A549 (cell line): Measurements from ENCODE around the gene ARRDC5. TPM values are rescaled to one million over a fixed set of nuclear protein-coding genes. Genes with fewer than 3 reads are reported as not detected.

Experiments used
- ATAC-seq, 2 experiments: fragments of 200-7000 bp in 1 of 2; fragments of >200 bp in 1 of 2; cut with Nextera tagmentation in 1 of 2; cut with Tn5 transposase in 1 of 2; 3 replicates each; pipeline versions ENCODE4 v1.8.0 to v1.9.1; 2018 to 2020; ENCODE audit warnings: mild to moderate bottlenecking in 1 of 2, moderate library complexity in 1 of 2
- CTCF ChIA-PET: fragments of 300-600 bp; sonication (Branson Sonifier 250); formaldehyde crosslinking; extraction: SDS; loops from one replicate; lab custom pipeline; 2021; ENCODE audit warnings: antibody characterized with exemption, inconsistent platforms; lab: Yijun Ruan, JAX
- POLR2A ChIA-PET: fragments of 350-600 bp; formaldehyde crosslinking; extraction: SDS; loops from one replicate; lab custom pipeline; 2021; ENCODE audit warnings: antibody characterized with exemption, inconsistent platforms; lab: Yijun Ruan, JAX
- DNase-seq, 2 experiments: peaks; one replicate each; pipeline versions ENCODE4 v3.0.0 to v3.0.0-alpha.2; 2011 to 2016; ENCODE audit warnings: low read depth in 1 of 2, low spot score in 1 of 2
- FAIRE-seq: peaks from 2 replicates; lab custom pipeline; 2011; peaks lifted over from hg19 to GRCh38; lab: Jason Lieb, UNC
- H3K27ac ChIP-seq, 2 experiments: fragments of >200 bp; sonication (Bioruptor Twin); formaldehyde crosslinking; 3 replicates each; pipeline ENCODE4 v1.5.1; 2016 to 2017
- H3K4me1 ChIP-seq: fragments of >200 bp; sonication (Bioruptor Twin); formaldehyde crosslinking; 3 replicates; pipeline ENCODE4 v1.6.1; 2016
- H3K4me2 ChIP-seq: fragments of >200 bp; sonication (Bioruptor Twin); formaldehyde crosslinking; 3 replicates; pipeline ENCODE4 v1.6.1; 2016
- H3K4me3 ChIP-seq: fragments of >200 bp; sonication (Bioruptor Twin); formaldehyde crosslinking; 3 replicates; pipeline ENCODE4 v1.5.1; 2016
- H3K9me3 ChIP-seq: fragments of >200 bp; sonication (Bioruptor Twin); formaldehyde crosslinking; 3 replicates; pipeline ENCODE4 v1.6.1; 2016
- ATOH8 ChIP-seq: fragments of 250-450 bp; sonication (Bioruptor Pico); IDR thresholded peaks from 2 replicates; pipeline ENCODE4 v1.5.0; 2020; ENCODE audit warnings: low read depth, mild to moderate bottlenecking, moderate library complexity
- BCL3 ChIP-seq: fragments of >200 bp; sonication (Bioruptor Twin); formaldehyde crosslinking; IDR thresholded peaks from 3 replicates; pipeline ENCODE4 v1.6.1; 2016
- EHF ChIP-seq: fragments of 250-450 bp; sonication (Bioruptor Pico); IDR thresholded peaks from 2 replicates; pipeline ENCODE4 v1.5.0; 2020; ENCODE audit warnings: mild to moderate bottlenecking
- ELK1 ChIP-seq: fragments of 150-350 bp; IDR thresholded peaks from 2 replicates; pipeline ENCODE4 v1.6.1; 2014; ENCODE audit warnings: low read depth, mild to moderate bottlenecking, low read length
- ESRRA ChIP-seq: fragments of 150-350 bp; IDR thresholded peaks from 2 replicates; pipeline ENCODE4 v1.6.1; 2014; ENCODE audit warnings: mild to moderate bottlenecking, low read length, borderline replicate concordance
- FOSL2 ChIP-seq, 2 experiments: fragments of 450-650 bp in 1 of 2; fragments of >200 bp in 1 of 2; sonication (Bioruptor Twin) in 1 of 2; formaldehyde crosslinking; IDR thresholded peaks; 2 replicates each; pipeline versions ENCODE4 v1.5.0 to v1.6.1; 2016 to 2020; ENCODE audit warnings: mild to moderate bottlenecking in 1 of 2, moderate library complexity in 1 of 2
- HDAC2 ChIP-seq: fragments of 200-600 bp; sonication (generic); IDR thresholded peaks from 2 replicates; pipeline ENCODE4 v1.6.1; 2016
- HMGXB4 ChIP-seq: fragments of 250-450 bp; sonication (Bioruptor Pico); IDR thresholded peaks from 2 replicates; pipeline ENCODE4 v1.5.0; 2021; ENCODE audit warnings: mild to moderate bottlenecking, moderate library complexity, borderline replicate concordance
- JUN ChIP-seq, 2 experiments: fragments of >200 bp; sonication (Bioruptor Twin); formaldehyde crosslinking; IDR thresholded peaks; 2 replicates in 1 of 2; 3 replicates in 1 of 2; pipeline ENCODE4 v1.6.1; 2016 to 2017
- KDM5A ChIP-seq: fragments of 200-600 bp; sonication (generic); IDR thresholded peaks from 2 replicates; pipeline ENCODE4 v1.6.1; 2016; ENCODE audit warnings: antibody characterized with exemption, mild to moderate bottlenecking
- MAZ ChIP-seq: fragments of 150-350 bp; IDR thresholded peaks from 2 replicates; pipeline ENCODE4 v1.6.1; 2014; ENCODE audit warnings: antibody characterized with exemption, low read depth, low read length, borderline replicate concordance
- MYC ChIP-seq: IDR thresholded peaks from 2 replicates; pipeline ENCODE4 v1.6.1; 2012; ENCODE audit warnings: mild to moderate bottlenecking, inconsistent platforms, low read length, improper control_type of control experiment, borderline replicate concordance
- NFE2L2 ChIP-seq: fragments of 150-350 bp; conservative IDR thresholded peaks from 2 replicates; pipeline ENCODE4 v1.6.1; 2014; ENCODE audit warnings: low read length
- NPAS2 ChIP-seq: fragments of 250-450 bp; sonication (Bioruptor Pico); IDR thresholded peaks from 2 replicates; pipeline ENCODE4 v1.8.0; 2022; ENCODE audit warnings: mild to moderate bottlenecking, moderate library complexity, borderline replicate concordance
- NR3C1 ChIP-seq: fragments of >200 bp; sonication (Bioruptor Twin); formaldehyde crosslinking; IDR thresholded peaks from 3 replicates; pipeline ENCODE4 v1.6.1; 2017
- RCOR1 ChIP-seq: fragments of 150-350 bp; IDR thresholded peaks from 2 replicates; pipeline ENCODE4 v1.6.1; 2014; ENCODE audit warnings: antibody characterized with exemption, low read length, low read depth
- REST ChIP-seq: fragments of 200-600 bp; sonication (generic); IDR thresholded peaks from 2 replicates; pipeline ENCODE4 v1.6.1; 2016; ENCODE audit warnings: antibody characterized with exemption, mild to moderate bottlenecking, moderate library complexity
- ZFP36 ChIP-seq: fragments of 450-650 bp; IDR thresholded peaks from 2 replicates; pipeline ENCODE4 v1.6.1; 2014; ENCODE audit warnings: borderline replicate concordance; ENCODE audit not compliant: partially characterized antibody
- WGBS: methylation state at CpG from one replicate; pipeline ENCODE4 v1.1.6; 2017; ENCODE audit errors: missing lambda C conversion rate; 5-methylcytosine and 5-hydroxymethylcytosine counted together
- polyA plus RNA-seq, 4 experiments: library from polyadenylated mRNA; depleted of rRNA in 3 of 4; stranded (reverse); fragments of >200 nt; fragmentation: RNase III in 1 of 4; extraction: RNeasy Plus Mini Kit Qiagen cat#74134 plus additional on column Dnase treatment in 1 of 4; gene quantifications; 2 replicates in 3 of 4; 3 replicates in 1 of 4; pipeline ENCODE4 v1.2.3, GENCODE V29; 2011 to 2017
- small RNA-seq, 6 experiments: library from RNA; depleted of rRNA; stranded (forward); fragments of <200 nt; gene quantifications; one replicate each; pipeline ENCODE3, GENCODE V24; 2012

The ARRDC5 gene
- polyA plus RNA-seq, 2 of the 4 experiments (the other 2 are of a cell fraction) = not detected

GRCh38 chr19:4843647-4843965 lies 59.1 kb downstream of the ARRDC5 start:
- ATAC-seq (no peak), FAIRE-seq (no peak), DNase-seq (no peak)
- Histone ChIP-seq H3K4me3 (no peak overlapping the region), H3K27ac (no peak overlapping the region), H3K4me1 (peaks cover 17% of the 10 kb centered on the region; the same call in 2 of the 3 replicates), H3K4me2 (no peak overlapping the region), H3K9me3 (no peaks in the 10 kb centered on the region)
- TF ChIP-seq EHF (CRISPR knock-in tag) = no peak
- no peak for TF ChIP-seq ESRRA
- TF ChIP-seq JUN (IDR thresholded peaks at IDR 0.05) = no peak
- no peak for TF ChIP-seq NFE2L2
- TF ChIP-seq NPAS2 = no peak
- TF ChIP-seq HDAC2 = no peak
- no peak for TF ChIP-seq ZFP36
- TF ChIP-seq NR3C1 = no peak
- TF ChIP-seq MAZ = no peak
- TF ChIP-seq ELK1 = no peak
- no peak for TF ChIP-seq HMGXB4 (CRISPR knock-in tag)
- TF ChIP-seq RCOR1 = no peak
- TF ChIP-seq MYC = no peak
- no peak for TF ChIP-seq REST
- no peak for TF ChIP-seq BCL3
- no peak for TF ChIP-seq FOSL2 (IDR thresholded peaks at IDR 0.05)
- no peak for TF ChIP-seq FOSL2 (CRISPR knock-in tag; IDR thresholded peaks at IDR 0.05)
- TF ChIP-seq KDM5A = no peak
- no peak for TF ChIP-seq ATOH8 (CRISPR knock-in tag)
- ChIA-PET CTCF (interaction anchor here (1.7 to 14.2 kb wide), 4 partner anchors 8 to 69 kb away, joined by 5 to 240 read pairs (median 6); no protein-coding TSS in a partner anchor), POLR2A (interaction anchor here (0.6 kb wide), 1 partner anchor 9 kb away, joined by 4 read pairs; no protein-coding TSS in a partner anchor)
- 81% methylated on average over 6 of the region's 6 CpGs for WGBS

Small RNA genes within 50 kb of the gene (small RNA-seq; reads per million reads assigned to genes)
- 0 to 0.77 (median 0) reads per million in 6 experiments for gene MIR4747

Other genes with a start within 250 kb of the ARRDC5 start
- 62.1 and 63.3 TPM in 2 replicates for gene MYDGF, start 232.6 kb downstream of the ARRDC5 start, polyA plus RNA-seq (2011; rRNA removed)
- gene MYDGF, start 232.6 kb downstream of the ARRDC5 start, polyA plus RNA-seq (2017; fragmentation: RNase III; extraction: RNeasy Plus Mini Kit Qiagen cat#74134 plus additional on column Dnase treatment) = 101 to 107 TPM (median 104 TPM) in 3 replicates
- 10.1 and 16.3 TPM in 2 replicates for gene DPP9, start 179.1 kb downstream of the ARRDC5 start, polyA plus RNA-seq (2011; rRNA removed)
- gene DPP9, start 179.1 kb downstream of the ARRDC5 start, polyA plus RNA-seq (2017; fragmentation: RNase III; extraction: RNeasy Plus Mini Kit Qiagen cat#74134 plus additional on column Dnase treatment) = 52.8 to 65.9 TPM (median 53.5 TPM) in 3 replicates
- gene FEM1A, start 111.2 kb downstream of the ARRDC5 start, polyA plus RNA-seq (2011; rRNA removed) = 3.2 and 3.5 TPM in 2 replicates
- gene FEM1A, start 111.2 kb downstream of the ARRDC5 start, polyA plus RNA-seq (2017; fragmentation: RNase III; extraction: RNeasy Plus Mini Kit Qiagen cat#74134 plus additional on column Dnase treatment) = 4.0 to 4.1 TPM (median 4.0 TPM) in 3 replicates
- 0.78 and 2.0 TPM in 2 replicates for gene TICAM1, start 71.2 kb downstream of the ARRDC5 start, polyA plus RNA-seq (2011; rRNA removed)
- 3.8 to 4.0 TPM (median 3.9 TPM) in 3 replicates for gene TICAM1, start 71.2 kb downstream of the ARRDC5 start, polyA plus RNA-seq (2017; fragmentation: RNase III; extraction: RNeasy Plus Mini Kit Qiagen cat#74134 plus additional on column Dnase treatment)
- 28.4 and 30.1 TPM in 2 replicates for gene PLIN3, start 35.2 kb downstream of the ARRDC5 start, polyA plus RNA-seq (2011; rRNA removed)
- gene PLIN3, start 35.2 kb downstream of the ARRDC5 start, polyA plus RNA-seq (2017; fragmentation: RNase III; extraction: RNeasy Plus Mini Kit Qiagen cat#74134 plus additional on column Dnase treatment) = 75.7 to 84.3 TPM (median 83.7 TPM) in 3 replicates
- 7.2 and 8.5 TPM in 2 replicates for gene UHRF1, start 6.6 kb upstream of the ARRDC5 start, polyA plus RNA-seq (2011; rRNA removed)
- gene UHRF1, start 6.6 kb upstream of the ARRDC5 start, polyA plus RNA-seq (2017; fragmentation: RNase III; extraction: RNeasy Plus Mini Kit Qiagen cat#74134 plus additional on column Dnase treatment) = 50.6 to 52.7 TPM (median 52.3 TPM) in 3 replicates
- 3.0 and 3.2 TPM in 2 replicates for gene KDM4B, start 66.2 kb upstream of the ARRDC5 start, polyA plus RNA-seq (2011; rRNA removed)
- 4.3 to 4.6 TPM (median 4.6 TPM) in 3 replicates for gene KDM4B, start 66.2 kb upstream of the ARRDC5 start, polyA plus RNA-seq (2017; fragmentation: RNase III; extraction: RNeasy Plus Mini Kit Qiagen cat#74134 plus additional on column Dnase treatment)